Measurements from ENCODE around the gene ABAT.
"Not testable (repeated sequence)": the region's sequence is repeated elsewhere in the genome, so short reads cannot be mapped to it uniquely, and the experiment has no call there.

Gene ABAT

GRCh38 chr16:8742068-8742467 lies 67.7 kb downstream of the ABAT start:
- no peak for DNase-seq (ENCODE audit: low read depth)

- DNase-seq (ENCODE audit: low read depth), result not testable (repeated sequence)
Measured at GRCh38 chr16:8748944-8749343, 74.5 kb downstream of the ABAT start.

GRCh38 chr16:8751481-8752311 lies 77.3 kb downstream of the ABAT start:
- peak; percentile 51 for DNase-seq (ENCODE audit: low read depth)

GRCh38 chr16:8752706-8753105 lies 78.3 kb downstream of the ABAT start:
- no peak for DNase-seq (ENCODE audit: low read depth)

GRCh38 chr16:8753416-8754054 lies 79.1 kb downstream of the ABAT start:
- no peak for DNase-seq (ENCODE audit: low read depth)

- DNase-seq (ENCODE audit: low read depth), result no peak
Measured at GRCh38 chr16:8756755-8757154, 82.3 kb downstream of the ABAT start.

- no peak for DNase-seq (ENCODE audit: low read depth)
Measured at GRCh38 chr16:8758022-8758421, 83.6 kb downstream of the ABAT start.

- no peak for DNase-seq (ENCODE audit: low read depth)
Measured at GRCh38 chr16:8760021-8760420, 85.6 kb downstream of the ABAT start.

- DNase-seq (ENCODE audit: low read depth), result no peak
Measured at GRCh38 chr16:8761078-8761477, 86.7 kb downstream of the ABAT start.

GRCh38 chr16:8762254-8762653 lies 87.8 kb downstream of the ABAT start:
- no peak for DNase-seq (ENCODE audit: low read depth)

- DNase-seq (ENCODE audit: low read depth), result no peak
Measured at GRCh38 chr16:8763083-8763482, 88.7 kb downstream of the ABAT start.

GRCh38 chr16:8763899-8764298 lies 89.5 kb downstream of the ABAT start:
- no peak for DNase-seq (ENCODE audit: low read depth)

- DNase-seq (ENCODE audit: low read depth), result no peak
Measured at GRCh38 chr16:8764525-8765250, 90.3 kb downstream of the ABAT start.

- no peak for DNase-seq (ENCODE audit: low read depth)
Measured at GRCh38 chr16:8767176-8767575, 92.8 kb downstream of the ABAT start.

- DNase-seq (ENCODE audit: low read depth), result no peak
Measured at GRCh38 chr16:8768283-8768682, 93.9 kb downstream of the ABAT start.

- DNase-seq (ENCODE audit: low read depth), result no peak
Measured at GRCh38 chr16:8768692-8769091, 94.3 kb downstream of the ABAT start.

GRCh38 chr16:8773537-8773936 lies 99.1 kb downstream of the ABAT start:
- DNase-seq (ENCODE audit: low read depth), result no peak

- DNase-seq (ENCODE audit: low read depth), result no peak
Measured at GRCh38 chr16:8774208-8774607, 99.8 kb downstream of the ABAT start.

GRCh38 chr16:8775359-8775758 lies 100.9 kb downstream of the ABAT start:
- no peak for DNase-seq (ENCODE audit: low read depth)

- no peak for DNase-seq (ENCODE audit: low read depth)
Measured at GRCh38 chr16:8776129-8776584, 101.7 kb downstream of the ABAT start.

GRCh38 chr16:8777217-8777616 lies 102.8 kb downstream of the ABAT start:
- no peak for DNase-seq (ENCODE audit: low read depth)

GRCh38 chr16:8781797-8782196 lies 107.4 kb downstream of the ABAT start:
- no peak for DNase-seq (ENCODE audit: low read depth)

GRCh38 chr16:8782673-8783072 lies 108.3 kb downstream of the ABAT start:
- DNase-seq (ENCODE audit: low read depth), result no peak
